GM12878 (cell line): ENCODE results near the gene MYO7B. TPM values are rescaled to one million over a fixed set of nuclear protein-coding genes. Genes with fewer than 3 reads are reported as not detected.

Experiments
- ATAC-seq: fragments of 200-7000 bp; cut with Tn5 transposase; 3 replicates; pipeline ENCODE4 v1.9.1; 2020; ENCODE audit warnings: mild to moderate bottlenecking, moderate library complexity
- BruUV-seq: library from RNA; stranded (reverse); fragments of 400-500 nt; replicated peaks from 2 replicates; lab custom pipeline; 2021; lab: Mats Ljungman, UMichigan
- CTCF ChIA-PET: fragments of 300-600 bp; sonication (Branson Sonifier 250); formaldehyde crosslinking; extraction: SDS; loops from one replicate; lab custom pipeline; 2021; ENCODE audit warnings: inconsistent platforms; lab: Yijun Ruan, JAX
- POLR2A ChIA-PET: fragments of 350-600 bp; formaldehyde crosslinking; extraction: SDS; loops from one replicate; lab custom pipeline; 2021; ENCODE audit warnings: inconsistent platforms; lab: Charles Lee
- RAD21 ChIA-PET: fragments of 300-600 bp; sonication (Branson Sonifier 250); formaldehyde crosslinking; loops from one replicate; lab custom pipeline; 2023; ENCODE audit warnings: antibody characterized with exemption; ENCODE audit not compliant: unreplicated experiment; lab: Charles Lee
- SMC1A ChIA-PET: fragments of 300-600 bp; sonication (Branson Sonifier 250); formaldehyde crosslinking; loops from one replicate; lab custom pipeline; 2023; ENCODE audit not compliant: unreplicated experiment, uncharacterized antibody; lab: Charles Lee
- DNase-seq: peaks from one replicate; pipeline ENCODE4 v3.0.0-alpha.2; 2011; ENCODE audit warnings: low read depth, low spot score
- FAIRE-seq: peaks from 3 replicates; lab custom pipeline; 2011; peaks lifted over from hg19 to GRCh38; lab: Jason Lieb, UNC
- H2AFZ ChIP-seq: 2 replicates; pipeline ENCODE4 v1.6.0; 2011; ENCODE audit warnings: low read depth, low read length, control low read depth; ENCODE audit not compliant: control insufficient read depth
- H3K27ac ChIP-seq: 2 replicates; pipeline ENCODE4 v1.5.1; 2011; ENCODE audit warnings: control low read depth; ENCODE audit not compliant: control insufficient read depth, insufficient read depth
- H3K27me3 ChIP-seq, 2 experiments: replicated peaks in 1 of 2; 2 replicates each; pipeline versions ENCODE4 v1.6.0 to v1.6.1; 2011; ENCODE audit warnings: low read length in 1 of 2; ENCODE audit not compliant: control insufficient read depth in 2 of 2, insufficient read depth in 2 of 2
- H3K36me3 ChIP-seq, 2 experiments: 2 replicates each; pipeline ENCODE4 v1.5.1; 2011; ENCODE audit warnings: low read length in 1 of 2; ENCODE audit not compliant: control insufficient read depth in 2 of 2, insufficient read depth in 2 of 2
- H3K4me1 ChIP-seq: 2 replicates; pipeline ENCODE4 v1.6.1; 2011; ENCODE audit warnings: mild to moderate bottlenecking, low read length, moderate library complexity, mixed read lengths; ENCODE audit not compliant: control insufficient read depth, insufficient read depth
- H3K4me2 ChIP-seq: 2 replicates; pipeline ENCODE4 v1.6.0; 2011; ENCODE audit warnings: control low read depth; ENCODE audit not compliant: control insufficient read depth, insufficient read depth
- H3K4me3 ChIP-seq: fragments of 200-600 bp; sonication (generic); 2 replicates; pipeline ENCODE4 v1.5.1; 2016
- H3K79me2 ChIP-seq: 2 replicates; pipeline ENCODE4 v1.6.0; 2011; ENCODE audit warnings: low read length; ENCODE audit not compliant: control insufficient read depth, insufficient read depth
- H3K9ac ChIP-seq: 2 replicates; pipeline ENCODE4 v1.8.0; 2011; ENCODE audit warnings: low read length, control low read depth, mixed read lengths; ENCODE audit not compliant: control insufficient read depth, insufficient read depth
- H3K9me3 ChIP-seq: replicated peaks from 3 replicates; pipeline ENCODE4 v1.5.1; 2011; ENCODE audit warnings: mild to moderate bottlenecking, low read length; ENCODE audit not compliant: control insufficient read depth, insufficient read depth
- H4K20me1 ChIP-seq: 2 replicates; pipeline ENCODE4 v1.6.0; 2011; ENCODE audit not compliant: control insufficient read depth, insufficient read depth
- CEBPZ ChIP-seq: fragments of 150-350 bp; IDR thresholded peaks from 2 replicates; pipeline ENCODE4 v1.6.1; 2016; ENCODE audit warnings: low read depth, low read length
- CHD1 ChIP-seq: IDR thresholded peaks from 2 replicates; pipeline ENCODE4 v1.6.1; 2012; ENCODE audit warnings: low read depth, low read length, improper control_type of control experiment
- E2F8 ChIP-seq: fragments of 450-650 bp; IDR thresholded peaks from 2 replicates; pipeline ENCODE4 v1.6.1; 2018; ENCODE audit warnings: mild to moderate bottlenecking, low read depth, moderate library complexity; ENCODE audit not compliant: partially characterized antibody
- FOXM1 ChIP-seq: IDR thresholded peaks from 2 replicates; pipeline ENCODE4 v1.6.1; 2012; ENCODE audit warnings: low read depth, mild to moderate bottlenecking, inconsistent platforms, low read length, moderate library complexity
- GATAD2B ChIP-seq: fragments of 450-650 bp; conservative IDR thresholded peaks from 2 replicates; pipeline ENCODE4 v1.6.1; 2017; ENCODE audit warnings: low read depth, mild to moderate bottlenecking, moderate library complexity
- HDAC6 ChIP-seq: fragments of 200-600 bp; sonication (generic); IDR thresholded peaks from one replicate; pipeline ENCODE4 v1.8.0; 2017; ENCODE audit warnings: antibody characterized with exemption; ENCODE audit not compliant: unreplicated experiment
- JUND ChIP-seq: IDR thresholded peaks from 2 replicates; pipeline ENCODE4 v1.6.1; 2012; ENCODE audit warnings: low read depth, mild to moderate bottlenecking, low read length, improper control_type of control experiment, moderate library complexity
- MAX ChIP-seq: IDR thresholded peaks from 2 replicates; pipeline ENCODE4 v1.6.1; 2012; ENCODE audit warnings: low read depth, low read length, improper control_type of control experiment
- MEF2B ChIP-seq: fragments of 450-650 bp; IDR thresholded peaks from 2 replicates; pipeline ENCODE4 v1.6.1; 2018; ENCODE audit warnings: mild to moderate bottlenecking, moderate library complexity; ENCODE audit not compliant: partially characterized antibody, poor library complexity, severe bottlenecking
- MTA2 ChIP-seq: fragments of 450-650 bp; IDR thresholded peaks from 2 replicates; pipeline ENCODE4 v1.6.1; 2016; ENCODE audit warnings: low read depth, mild to moderate bottlenecking, moderate library complexity
- NFYA ChIP-seq: IDR thresholded peaks from 2 replicates; pipeline ENCODE4 v1.6.1; 2011; ENCODE audit warnings: low read depth, mild to moderate bottlenecking, low read length, improper control_type of control experiment, borderline replicate concordance
- NR2C2 ChIP-seq: IDR thresholded peaks from 2 replicates; pipeline ENCODE4 v1.6.1; 2011; ENCODE audit warnings: borderline replicate concordance, low read depth; ENCODE audit not compliant: control insufficient read depth, insufficient read length
- PML ChIP-seq: IDR thresholded peaks from 2 replicates; pipeline ENCODE4 v1.6.1; 2012; ENCODE audit warnings: low read length, inconsistent platforms
- RAD21 ChIP-seq: IDR thresholded peaks from 2 replicates; pipeline ENCODE4 v1.6.1; 2011; ENCODE audit warnings: mild to moderate bottlenecking, low read depth, low read length, moderate library complexity; ENCODE audit not compliant: insufficient read depth
- RAD51 ChIP-seq: fragments of 450-650 bp; IDR thresholded peaks from 2 replicates; pipeline ENCODE4 v1.6.1; 2016; ENCODE audit warnings: moderate library complexity, mild to moderate bottlenecking, inconsistent platforms
- SIX5 ChIP-seq: IDR thresholded peaks from 2 replicates; pipeline ENCODE4 v1.6.1; 2011; ENCODE audit warnings: mild to moderate bottlenecking, low read depth, low read length, moderate library complexity; ENCODE audit not compliant: severe bottlenecking
- SMC3 ChIP-seq: IDR thresholded peaks from 2 replicates; pipeline ENCODE4 v1.6.1; 2011; ENCODE audit warnings: low read length, improper control_type of control experiment, borderline replicate concordance
- TAF1 ChIP-seq: IDR thresholded peaks from 2 replicates; pipeline ENCODE4 v1.6.1; 2011; ENCODE audit warnings: mild to moderate bottlenecking, low read depth, low read length, borderline replicate concordance
- TARDBP ChIP-seq: IDR thresholded peaks from 2 replicates; pipeline ENCODE4 v1.6.1; 2016; ENCODE audit warnings: borderline replicate concordance
- TCF7 ChIP-seq: IDR thresholded peaks from 2 replicates; pipeline ENCODE4 v1.6.1; 2014; ENCODE audit warnings: antibody characterized with exemption, borderline replicate concordance
- WGBS: methylation state at CpG from one replicate; pipeline ENCODE4 v1.1.6; 2016; ENCODE audit warnings: low lambda C conversion rate; ENCODE audit not compliant: insufficient replicate concordance, insufficient coverage; ENCODE audit errors: missing lambda C conversion rate; 5-methylcytosine and 5-hydroxymethylcytosine counted together
- in situ Hi-C: fragments of 300-500 bp; cut with MboI; formaldehyde crosslinking; loops from 9 replicates; pipeline ENCODE4 v1.14.3; 2018; ENCODE audit warnings: mixed read lengths
- intact Hi-C: fragments of 100-400 bp; cut with micrococcal nuclease; formaldehyde crosslinking; loops from one replicate; pipeline ENCODE4 v1.14.2; 2022; ENCODE audit not compliant: unreplicated experiment
- polyA plus RNA-seq, 11 experiments: library from polyadenylated mRNA; depleted of rRNA in 4 of 11; unstranded in 6 of 11; stranded (reverse) in 5 of 11; fragments of >200 nt; fragmentation: Nextera tagmentation in 4 of 11; fragmentation: Illumina TruSeq in 1 of 11; extraction: Ambion mirVana in 4 of 11; extraction: Trizol in 1 of 11; gene quantifications; 1 replicate in 1 of 11; 2 replicates in 10 of 11; pipeline versions ENCODE4 v1.2.1 to v1.2.3, GENCODE V29; 2011 to 2016; ENCODE audit warnings: inconsistent platforms in 2 of 11, missing spikeins in 2 of 11, low read depth in 1 of 11
- total RNA-seq, 4 experiments: library from RNA; depleted of rRNA in 3 of 4; stranded (reverse); fragments of >200 nt in 3 of 4; fragmentation: Illumina TruSeq in 1 of 4; extraction: Trizol in 1 of 4; gene quantifications; 2 replicates each; pipeline versions ENCODE4 v1.2.1 to v1.2.3, GENCODE V29; 2013 to 2021

Gene MYO7B
- total and polyA plus RNA-seq, 10 of the 15 experiments (the other 5 are each of a cell fraction or from before 2014, with no cell fraction given): 0.08 to 4.8 (median 1.2) TPM

- in situ Hi-C loops: no loop called here
- Histone ChIP-seq H3K79me2 (no peaks in the 10 kb centered on the region), H3K4me1 (no peaks in the 10 kb centered on the region), H3K9me3 (no peaks in the 10 kb centered on the region), H4K20me1 (no peaks in the 10 kb centered on the region), H3K27ac (no peak overlapping the region), H3K4me3 (no peak overlapping the region), H3K27me3 (no peaks in the 10 kb centered on the region), H3K36me3 (peaks cover 20 to 41% of the 10 kb centered on the region in 2 experiments), H3K4me2 (no peak overlapping the region), H2AFZ (no peak overlapping the region), H3K9ac (no peak overlapping the region)
- CTCF ChIA-PET: interaction anchor here (3.0 kb wide), 1 partner anchor 11 kb away, joined by 17 read pairs; no protein-coding TSS in a partner anchor
- WGBS: 98% methylated on average over 4 of the region's 4 CpGs
- ATAC-seq (no peak), FAIRE-seq (no peak), DNase-seq (no peak)
- intact Hi-C loops: no loop called here
- no peak for TF ChIP-seq HDAC6
- TF ChIP-seq TCF7: no peak
- no peak for TF ChIP-seq FOXM1
- no peak for TF ChIP-seq NR2C2
- TF ChIP-seq JUND: no peak
- no peak for TF ChIP-seq MAX
- no peak for TF ChIP-seq MTA2
- no peak for TF ChIP-seq TARDBP
- TF ChIP-seq TAF1: no peak
- TF ChIP-seq E2F8: no peak
- TF ChIP-seq CEBPZ: no peak
- TF ChIP-seq MEF2B: no peak
- TF ChIP-seq SMC3: no peak
- no peak for TF ChIP-seq NFYA
- TF ChIP-seq PML: no peak
- no peak for TF ChIP-seq SIX5
- no peak for TF ChIP-seq RAD21
- TF ChIP-seq GATAD2B: no peak
- no peak for TF ChIP-seq CHD1
- no peak for TF ChIP-seq RAD51
- BruUV-seq: no TSS peak
- POLR2A ChIA-PET: interaction anchor here (0.5 to 0.7 kb wide), 2 partner anchors 71 to 369 kb away, joined by 3 to 4 read pairs; no protein-coding TSS in a partner anchor
- RAD21 ChIA-PET: interaction anchor here (1.4 kb wide), 1 partner anchor 12 kb away, joined by 4 read pairs; no protein-coding TSS in a partner anchor
- SMC1A ChIA-PET: interaction anchor here (1.2 to 1.6 kb wide), 2 partner anchors 14 to 18 kb away, joined by 5 to 6 read pairs; no protein-coding TSS in a partner anchor
Observed at GRCh38 chr2:127490283-127490682, 45.2 kb upstream of the MYO7B start.
